Measurements from ENCODE around the gene OLFM4. TPM values are rescaled to one million over a fixed set of nuclear protein-coding genes. Genes with fewer than 3 reads are reported as not detected.

The OLFM4 gene
- total RNA-seq = under 0.01 TPM in 1 of 2 replicates, not detected in the other

GRCh38 chr13:53028637-53029203, at the start of gene OLFM4:
Gene OLFM4 (plus strand): TSS chr13:53028813. CDS start chr13:53028837, 24 bp downstream.

Other genes starting within 250 kb of the OLFM4 start
- gene PCDH8, start 180.2 kb upstream of the OLFM4 start, total RNA-seq = under 0.01 TPM in 1 of 2 replicates, not detected in the other